GM21381 (cell line): ENCODE results near the gene STAT3.
A peak's percentile ranks its signal among the peaks of the same experiment; 100 is the strongest.

Experiments
- ATAC-seq: cut with Tn5 transposase; IDR thresholded peaks from one replicate; pipeline ENCODE4 v1.9.1; 2021; ENCODE audit warnings: mild to moderate bottlenecking, moderate library complexity; ENCODE audit not compliant: unreplicated experiment

The STAT3 gene

DNA sequence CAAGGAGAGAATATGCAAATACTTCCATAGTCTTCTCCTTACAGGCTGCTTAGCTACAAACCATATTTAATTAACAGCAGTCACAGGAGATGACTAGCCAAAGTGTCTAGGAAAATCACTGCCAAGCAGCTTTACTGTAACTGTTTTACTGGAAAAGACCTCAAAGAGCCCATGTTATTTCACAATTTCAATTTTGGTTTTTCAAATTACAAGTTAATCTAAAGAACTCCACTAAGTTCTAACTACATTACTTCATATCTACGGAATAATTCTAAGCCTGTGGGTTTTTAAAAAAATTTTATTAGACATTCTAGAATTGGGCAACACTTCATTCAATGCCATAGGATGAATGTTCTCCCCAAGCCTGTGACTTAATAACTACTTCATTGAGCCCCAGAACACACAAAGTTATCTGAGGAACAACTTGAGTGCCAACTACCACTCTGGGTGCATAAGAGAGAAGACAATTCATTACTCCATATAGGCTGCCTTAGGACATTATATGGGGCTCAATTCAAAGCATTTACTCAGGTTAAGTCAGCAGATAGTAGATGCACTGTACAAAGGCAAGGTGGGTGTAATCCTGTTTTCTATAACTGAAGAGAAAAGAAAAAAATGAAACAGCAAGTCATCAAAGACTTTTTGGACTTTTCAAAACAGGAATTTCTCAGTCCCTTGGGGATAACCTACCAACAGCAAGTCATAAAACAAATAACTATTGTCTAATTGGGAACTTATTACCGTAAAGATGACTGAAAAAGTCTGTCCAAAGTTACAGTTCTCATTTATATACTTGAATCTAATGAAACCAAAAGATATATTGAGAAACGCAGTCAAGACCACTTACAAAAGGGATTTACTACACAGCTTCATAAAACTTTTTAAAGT lies 33.0 kb downstream of the STAT3 start:
- ATAC-seq = no peak

- ATAC-seq = no peak
Observed at GRCh38 chr17:42348104-42348503, 40.1 kb downstream of the STAT3 start.

- no peak for ATAC-seq
Observed at GRCh38 chr17:42347606-42348005, 40.6 kb downstream of the STAT3 start.

DNA sequence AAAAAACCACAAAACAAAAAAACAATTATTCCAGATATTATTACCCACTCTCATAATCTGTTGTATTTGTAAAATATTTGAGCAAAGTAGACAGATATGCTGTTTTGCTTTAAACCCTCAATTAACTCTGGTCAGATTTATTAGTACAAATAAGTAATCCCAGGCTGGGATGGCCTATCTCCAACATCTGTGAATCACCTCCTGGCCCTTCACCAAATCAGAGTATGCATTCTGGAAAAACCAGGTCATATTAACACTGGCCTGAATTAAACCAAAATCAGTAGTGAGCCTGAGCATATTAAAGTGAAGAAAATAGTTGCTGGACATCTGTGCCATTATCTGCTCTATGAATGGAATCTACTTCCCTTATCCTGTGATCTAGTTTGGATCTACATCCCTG lies 41.0 kb downstream of the STAT3 start:
- ATAC-seq = no peak

DNA sequence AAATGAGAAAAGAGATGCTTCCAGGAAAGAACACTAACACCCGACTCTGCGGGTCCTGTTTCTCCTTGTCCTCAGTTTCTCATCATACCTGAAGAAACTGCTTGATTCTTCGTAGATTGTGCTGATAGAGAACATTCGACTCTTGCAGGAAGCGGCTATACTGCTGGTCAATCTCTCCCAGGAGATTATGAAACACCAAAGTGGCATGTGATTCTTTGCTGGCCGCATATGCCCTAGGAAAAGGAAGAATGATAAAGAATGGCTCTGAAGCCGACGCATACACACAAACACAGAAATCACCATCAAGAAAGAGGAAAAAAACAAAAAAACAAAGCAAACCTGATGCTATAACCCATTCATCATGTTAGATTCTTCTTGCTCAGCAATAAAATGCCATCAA lies 41.8 kb downstream of the STAT3 start:
- ATAC-seq = no peak

DNA sequence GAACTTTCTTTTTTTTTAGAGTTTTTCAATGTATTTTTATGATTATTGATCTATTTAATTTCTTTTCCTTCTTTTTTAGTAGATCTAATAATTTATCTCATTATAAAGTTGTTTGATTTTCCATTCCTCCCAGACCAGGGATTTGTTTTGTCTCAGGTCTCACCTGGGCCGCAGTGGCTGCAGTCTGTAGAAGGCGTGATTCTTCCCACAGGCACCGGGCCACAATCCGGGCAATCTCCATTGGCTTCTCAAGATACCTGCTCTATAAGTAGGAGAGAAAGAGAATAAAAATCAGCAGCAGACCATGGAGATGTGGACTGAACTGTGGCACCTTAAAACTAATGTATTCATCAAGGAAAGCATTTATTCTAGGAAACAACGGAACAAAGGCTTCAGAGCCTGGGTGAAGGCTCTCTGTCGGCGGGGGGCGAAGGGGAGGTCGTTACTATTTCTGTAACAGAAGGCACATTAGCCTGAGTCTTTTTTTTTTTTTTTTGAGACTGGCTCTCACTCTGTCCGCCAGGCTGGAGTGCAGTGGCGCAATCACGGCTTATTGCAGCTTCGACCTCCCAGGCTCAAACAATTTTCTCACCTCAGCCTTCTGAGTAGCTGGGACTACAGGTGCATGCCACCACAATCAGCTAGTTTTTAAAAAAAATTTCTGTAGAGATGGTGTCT lies 42.7 kb downstream of the STAT3 start:
- no peak for ATAC-seq

- ATAC-seq = peak; percentile 42
Observed at GRCh38 chr17:42342242-42343008, 45.8 kb downstream of the STAT3 start.

DNA sequence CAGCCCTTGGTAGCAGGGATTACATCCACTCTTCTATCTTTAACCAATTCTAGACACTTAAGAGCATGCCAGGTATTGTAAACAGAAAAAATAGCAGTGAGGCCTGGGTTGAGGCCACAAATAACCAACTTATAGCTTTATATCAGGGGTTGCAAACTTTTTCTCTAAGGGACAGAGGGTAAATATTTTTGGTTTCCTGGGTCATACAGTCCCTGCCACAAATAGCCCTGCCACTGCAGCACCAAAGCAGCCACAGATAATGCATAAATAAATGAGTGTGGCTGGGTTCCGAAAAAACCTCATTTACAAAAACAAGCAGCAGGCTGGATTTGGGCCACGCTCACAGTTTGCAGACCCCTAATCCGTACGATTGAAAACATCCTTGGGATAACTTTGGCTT lies 46.7 kb downstream of the STAT3 start:
- no peak for ATAC-seq

- ATAC-seq = no peak
Observed at GRCh38 chr17:42340691-42341127, 47.5 kb downstream of the STAT3 start.

- ATAC-seq = no peak
Observed at GRCh38 chr17:42339221-42339620, 49.0 kb downstream of the STAT3 start.

DNA sequence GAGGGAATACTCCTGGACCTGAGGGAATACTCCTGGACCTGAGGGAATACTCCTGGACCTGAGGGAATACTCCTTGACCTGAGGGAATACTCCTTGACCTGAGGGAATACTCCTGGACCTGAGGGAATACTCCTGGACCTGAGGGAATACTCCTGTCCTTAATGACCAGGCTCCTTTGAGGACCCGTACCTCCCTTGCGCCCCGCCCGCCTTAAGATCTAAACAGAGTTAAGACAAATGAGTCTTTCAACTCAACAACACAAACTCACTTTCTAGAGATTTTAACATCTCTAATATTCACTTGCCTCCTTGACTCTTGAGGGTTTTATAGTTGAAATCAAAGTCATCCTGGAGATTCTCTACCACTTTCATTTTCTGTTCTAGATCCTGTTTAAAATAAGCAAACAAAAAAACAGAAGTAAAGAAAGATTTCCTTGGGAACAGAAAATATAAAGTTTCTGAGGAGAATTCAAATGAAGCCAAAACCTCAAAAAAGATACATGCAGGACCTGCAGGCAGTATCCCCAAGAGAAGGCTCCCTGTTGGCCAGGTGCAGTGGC lies 49.7 kb downstream of the STAT3 start:
- no peak for ATAC-seq

GRCh38 chr17:42337442-42337841 lies 50.8 kb downstream of the STAT3 start:
- peak; percentile 56 for ATAC-seq

GRCh38 chr17:42334677-42335076 lies 53.6 kb downstream of the STAT3 start:
- ATAC-seq = no peak

DNA sequence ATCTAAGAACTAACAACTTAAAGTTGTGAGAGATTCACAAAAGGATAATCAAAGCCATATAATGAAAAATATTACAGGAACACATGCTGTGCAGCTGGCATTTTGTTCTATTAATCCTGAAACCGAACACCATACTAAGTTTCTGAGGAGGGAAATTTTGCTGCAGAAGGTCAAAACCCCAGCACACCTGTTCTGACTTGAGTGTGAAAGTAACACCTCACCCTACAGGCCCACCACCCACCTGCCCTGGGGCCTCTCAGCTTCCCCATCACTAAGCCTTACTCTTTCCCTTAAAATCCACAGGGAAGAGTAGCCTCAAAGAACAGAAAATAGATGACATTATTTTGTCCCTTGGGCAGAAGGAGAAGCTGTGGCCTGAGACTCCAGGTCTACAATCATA lies 55.2 kb downstream of the STAT3 start:
- ATAC-seq = no peak

- no peak for ATAC-seq
Observed at GRCh38 chr17:42329025-42329976, 58.9 kb downstream of the STAT3 start.

GRCh38 chr17:42325026-42325425 lies 63.2 kb downstream of the STAT3 start:
- no peak for ATAC-seq

- no peak for ATAC-seq
Observed at GRCh38 chr17:42323268-42323773, 64.9 kb downstream of the STAT3 start.

DNA sequence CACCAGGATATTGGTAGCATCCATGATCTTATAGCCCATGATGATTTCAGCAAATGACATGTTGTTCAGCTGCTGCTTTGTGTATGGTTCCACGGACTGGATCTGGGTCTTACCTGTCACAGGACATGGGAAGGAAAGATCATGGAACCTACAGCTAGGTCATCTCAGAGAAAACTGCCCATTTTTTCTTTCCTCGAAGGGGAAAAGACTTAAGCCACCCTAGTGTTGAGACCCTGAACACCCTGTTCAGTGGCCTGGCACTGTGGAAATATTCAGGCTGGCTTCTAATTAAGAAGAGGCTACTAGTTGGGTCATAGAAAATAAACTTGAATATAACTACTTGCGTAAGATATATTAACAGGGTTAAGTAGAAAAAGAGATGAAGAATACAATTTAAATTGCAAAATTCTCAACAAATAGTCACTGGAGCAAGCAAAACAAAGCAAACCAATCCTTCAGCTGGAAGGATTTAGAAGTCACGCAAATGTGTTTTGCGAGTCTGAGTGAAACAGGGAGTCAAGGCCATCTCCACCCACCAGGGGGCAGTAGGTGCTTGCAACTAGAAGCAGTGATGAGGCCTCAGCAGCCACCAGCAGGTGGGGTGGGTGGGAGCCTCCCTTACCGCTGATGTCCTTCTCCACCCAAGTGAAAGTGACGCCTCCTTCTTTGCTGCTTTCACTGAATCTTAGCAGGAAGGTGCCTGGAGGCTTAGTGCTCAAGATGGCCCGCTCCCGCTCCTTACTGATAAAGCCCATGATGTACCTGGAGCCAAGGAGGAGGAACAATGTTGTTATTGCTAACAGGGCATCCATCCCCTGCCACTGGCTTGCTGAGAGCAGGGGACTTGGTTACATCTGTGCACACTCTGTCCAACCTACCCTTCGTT lies 65.6 kb downstream of the STAT3 start:
- no peak for ATAC-seq

GRCh38 chr17:42321555-42321954 lies 66.7 kb downstream of the STAT3 start:
- ATAC-seq = no peak
